ENCODE results near the gene PATE2.

PATE2 gene

GRCh38 chr11:125728969-125729368 lies 49.7 kb downstream of the PATE2 start:
- TF ChIP-seq CTCF (IDR thresholded peaks at IDR 0.05; ENCODE audit: extremely low read depth, missing control alignments), result no peak
- DNase-seq (ENCODE audit: low spot score), result no peak

All from GM20000 (cell line).